NCI-H1930 (cell line): Measurements from ENCODE around the gene CENPO.
A peak's percentile ranks its signal among the peaks of the same experiment; 100 is the strongest.
"Not testable (repeated sequence)": the region's sequence is repeated elsewhere in the genome, so short reads cannot be mapped to it uniquely, and the experiment has no call there.

Source experiments
- DNase-seq, 2 experiments: peaks; one replicate each; lab custom pipeline; 2025; lab: John Stamatoyannopoulos, UW

The CENPO gene

GRCh38 chr2:24788816-24789215 lies 4.4 kb upstream of the CENPO start:
- DNase-seq: no peak

GRCh38 chr2:24791452-24791851 lies 1.8 kb upstream of the CENPO start:
- DNase-seq: no peak

- DNase-seq: no peak
Measured at GRCh38 chr2:24792542-24792873, 717 bp upstream of the CENPO start.

- peak; percentile 22 to 69 for DNase-seq
Measured at GRCh38 chr2:24793761-24794435, 673 bp downstream of the CENPO start.

GRCh38 chr2:24797644-24798043 lies 4.4 kb downstream of the CENPO start:
- DNase-seq: no peak

GRCh38 chr2:24800487-24800886 lies 7.3 kb downstream of the CENPO start:
- not testable (repeated sequence) for DNase-seq

- DNase-seq: not testable (repeated sequence)
Measured at GRCh38 chr2:24805811-24806660, 12.8 kb downstream of the CENPO start.

- DNase-seq: no peak
Measured at GRCh38 chr2:24806661-24807036, 13.4 kb downstream of the CENPO start.

GRCh38 chr2:24809316-24810007 lies 16.2 kb downstream of the CENPO start:
- no peak for DNase-seq

GRCh38 chr2:24813691-24814137 lies 20.5 kb downstream of the CENPO start:
- no peak for DNase-seq

- DNase-seq: no peak
Measured at GRCh38 chr2:24814516-24814915, 21.3 kb downstream of the CENPO start.

- DNase-seq: no peak
Measured at GRCh38 chr2:24815171-24815570, 21.9 kb downstream of the CENPO start.

- no peak for DNase-seq
Measured at GRCh38 chr2:24816404-24816803, 23.2 kb downstream of the CENPO start.

- DNase-seq: no peak
Measured at GRCh38 chr2:24816884-24817283, 23.7 kb downstream of the CENPO start.

- no peak for DNase-seq
Measured at GRCh38 chr2:24818721-24819167, 25.5 kb downstream of the CENPO start.

- DNase-seq: no peak
Measured at GRCh38 chr2:24819442-24820174, 26.4 kb downstream of the CENPO start.

- no peak for DNase-seq
Measured at GRCh38 chr2:24820175-24820513, 26.9 kb downstream of the CENPO start.

GRCh38 chr2:24820598-24821432 lies 27.6 kb downstream of the CENPO start:
- no peak for DNase-seq

- DNase-seq: no peak
Measured at GRCh38 chr2:24821433-24821891, 28.2 kb downstream of the CENPO start.

- DNase-seq: no peak
Measured at GRCh38 chr2:24822049-24822706, 29.0 kb downstream of the CENPO start.
